GM23338 (cell line): ENCODE results near the gene STK4. TPM values are rescaled to one million over a fixed set of nuclear protein-coding genes. Genes with fewer than 3 reads are reported as not detected.

ENCODE experiments used
- ATAC-seq: fragments of 200-7000 bp; cut with Tn5 transposase; 3 replicates; pipeline ENCODE4 v1.9.1; 2020
- DNase-seq: peaks from one replicate; pipeline ENCODE4 v3.0.0-alpha.2; 2015; ENCODE audit warnings: low spot score
- H2AFZ ChIP-seq: fragments of 200-600 bp; sonication (generic); 2 replicates; pipeline ENCODE4 v1.8.0; 2016; ENCODE audit warnings: antibody characterized with exemption, mild to moderate bottlenecking, moderate library complexity
- H3F3A ChIP-seq: fragments of 200-600 bp; sonication (generic); replicated peaks from 2 replicates; pipeline ENCODE4 v1.8.0; 2017; ENCODE audit warnings: antibody characterized with exemption, mixed run types, low read depth
- H3K27ac ChIP-seq: fragments of 200-600 bp; sonication (generic); 2 replicates; pipeline ENCODE4 v1.6.1; 2016; ENCODE audit warnings: low read depth
- H3K27me3 ChIP-seq: fragments of 200-600 bp; sonication (generic); 2 replicates; pipeline ENCODE4 v1.8.0; 2016; ENCODE audit warnings: mild to moderate bottlenecking, mixed run types, moderate library complexity; ENCODE audit not compliant: insufficient read depth
- H3K36me3 ChIP-seq: fragments of 200-600 bp; sonication (generic); 2 replicates; pipeline ENCODE4 v1.8.0; 2016; ENCODE audit warnings: mild to moderate bottlenecking; ENCODE audit not compliant: insufficient read depth
- H3K4me1 ChIP-seq: fragments of 200-600 bp; sonication (generic); 2 replicates; pipeline ENCODE4 v1.8.0; 2016; ENCODE audit warnings: mild to moderate bottlenecking, moderate library complexity; ENCODE audit not compliant: insufficient read depth
- H3K4me2 ChIP-seq: fragments of 200-600 bp; sonication (generic); 2 replicates; pipeline ENCODE4 v1.7.1; 2017; ENCODE audit warnings: mixed run types
- H3K4me3 ChIP-seq: fragments of 200-600 bp; sonication (generic); 2 replicates; pipeline ENCODE4 v1.6.1; 2016; ENCODE audit warnings: mixed run types
- H3K79me2 ChIP-seq: fragments of 200-600 bp; sonication (generic); replicated peaks from 2 replicates; pipeline ENCODE4 v1.8.0; 2017; ENCODE audit warnings: mild to moderate bottlenecking; ENCODE audit not compliant: insufficient read depth
- H3K9me2 ChIP-seq: fragments of 200-600 bp; sonication (generic); 2 replicates; pipeline ENCODE4 v1.8.0; 2017; ENCODE audit not compliant: insufficient read depth
- H4K20me1 ChIP-seq: fragments of 200-600 bp; sonication (generic); replicated peaks from 2 replicates; pipeline ENCODE4 v1.8.0; 2017; ENCODE audit warnings: mild to moderate bottlenecking; ENCODE audit not compliant: insufficient read depth
- H3K27ac Mint-ChIP-seq: 2 replicates; pipeline ENCODE4 v1.8.0; 2020; ENCODE audit warnings: inconsistent platforms, mild to moderate bottlenecking, moderate library complexity, mixed read lengths
- H3K27me3 Mint-ChIP-seq: 3 replicates; pipeline ENCODE4 v1.8.0; 2022; ENCODE audit warnings: low read depth, mild to moderate bottlenecking, moderate library complexity, mixed read lengths, inconsistent platforms; ENCODE audit not compliant: insufficient read depth, poor library complexity
- H3K36me3 Mint-ChIP-seq: 3 replicates; pipeline ENCODE4 v1.8.0; 2021; ENCODE audit warnings: low read depth, mild to moderate bottlenecking, inconsistent platforms, moderate library complexity, mixed read lengths
- H3K4me1 Mint-ChIP-seq: 3 replicates; pipeline ENCODE4 v1.8.0; 2020; ENCODE audit warnings: mild to moderate bottlenecking, inconsistent platforms, mixed read lengths
- H3K4me3 Mint-ChIP-seq: 3 replicates; pipeline ENCODE4 v1.8.0; 2021; ENCODE audit warnings: moderate library complexity, mild to moderate bottlenecking, inconsistent platforms, mixed read lengths
- H3K9me3 Mint-ChIP-seq: 3 replicates; pipeline ENCODE4 v1.8.0; 2020; ENCODE audit warnings: moderate library complexity, mild to moderate bottlenecking, inconsistent platforms, mixed read lengths
- CREB1 ChIP-seq: fragments of 250-450 bp; sonication (Bioruptor Pico); IDR thresholded peaks from 2 replicates; pipeline ENCODE4 v1.5.0; 2020; ENCODE audit warnings: low read depth, mild to moderate bottlenecking, moderate library complexity
- CTCF ChIP-seq, 2 experiments: fragments of 200-600 bp in 1 of 2; sonication (generic) in 1 of 2; conservative IDR thresholded peaks; 2 replicates each; pipeline versions ENCODE4 v1.5.1 to v1.6.1; 2016 to 2017; ENCODE audit warnings: antibody characterized with exemption in 2 of 2, low read depth in 2 of 2, mild to moderate bottlenecking in 2 of 2, moderate library complexity in 1 of 2
- ETS1 ChIP-seq: IDR thresholded peaks from 2 replicates; pipeline ENCODE4 v1.6.1; 2016; ENCODE audit warnings: antibody characterized with exemption
- EZH2 ChIP-seq: fragments of 200-600 bp; sonication (generic); IDR thresholded peaks from one replicate; pipeline ENCODE4 v1.8.0; 2017; ENCODE audit warnings: antibody characterized with exemption, mild to moderate bottlenecking, low read depth; ENCODE audit not compliant: unreplicated experiment
- EZH2phosphoT487 ChIP-seq: fragments of 200-600 bp; sonication (generic); IDR thresholded peaks from one replicate; pipeline ENCODE4 v1.8.1; 2018; ENCODE audit warnings: antibody characterized with exemption; ENCODE audit not compliant: unreplicated experiment
- JUNB ChIP-seq: IDR thresholded peaks from one replicate; pipeline ENCODE4 v1.6.1; 2016; ENCODE audit warnings: antibody characterized with exemption; ENCODE audit not compliant: unreplicated experiment
- NANOG ChIP-seq: IDR thresholded peaks from 2 replicates; pipeline ENCODE4 v1.6.1; 2016; ENCODE audit warnings: antibody characterized with exemption, borderline replicate concordance
- POLR2AphosphoS5 ChIP-seq: IDR thresholded peaks from 2 replicates; pipeline ENCODE4 v1.6.1; 2016; ENCODE audit warnings: antibody characterized with exemption, low read depth
- REST ChIP-seq: IDR thresholded peaks from one replicate; pipeline ENCODE4 v1.6.1; 2018; ENCODE audit warnings: antibody characterized with exemption; ENCODE audit not compliant: unreplicated experiment
- STAT1 ChIP-seq: IDR thresholded peaks from one replicate; pipeline ENCODE4 v1.6.1; 2016; ENCODE audit warnings: antibody characterized with exemption; ENCODE audit not compliant: unreplicated experiment
- ZNF114 ChIP-seq: fragments of 250-450 bp; sonication (Bioruptor Pico); IDR thresholded peaks from 2 replicates; pipeline ENCODE4 v1.5.0; 2020; ENCODE audit warnings: mild to moderate bottlenecking, moderate library complexity
- ZNF331 ChIP-seq: fragments of 250-450 bp; sonication (Bioruptor Pico); IDR thresholded peaks from 2 replicates; pipeline ENCODE4 v1.5.0; 2020; ENCODE audit warnings: low read depth, mild to moderate bottlenecking, moderate library complexity
- polyA plus RNA-seq: library from polyadenylated mRNA; unstranded; fragments of >200 nt; fragmentation: Nextera tagmentation; extraction: Ambion mirVana; gene quantifications from 2 replicates; pipeline ENCODE4 v1.2.1, GENCODE V29; 2016
- total RNA-seq: library from RNA; depleted of rRNA; stranded (reverse); fragments of >200 nt; shearing (Covaris generic); gene quantifications from 2 replicates; pipeline ENCODE4 v1.2.3, GENCODE V29; 2014

STK4 gene
- total and polyA plus RNA-seq, 2 experiments from 2014 or later, result 37.7 to 58.7 TPM

GRCh38 chr20:44921447-44921846 lies 44.9 kb upstream of the STK4 start:
- no peaks in the 10 kb centered on the region for H3K27me3 ChIP-seq
- Mint-ChIP-seq H3K27ac (no peak overlapping the region), H3K27me3 (peaks cover 2% of the 10 kb centered on the region), H3K36me3 (peaks cover 61% of the 10 kb centered on the region), H3K4me1 (no peaks in the 10 kb centered on the region; the same call in 2 of the 3 replicates), H3K4me3 (no peak overlapping the region), H3K9me3 (no peaks in the 10 kb centered on the region; the same call in 2 of the 3 replicates)
- ATAC-seq (no peak), DNase-seq (no peak)
- no peak overlapping the region for H3K4me3 ChIP-seq
- H4K20me1 ChIP-seq, result no peaks in the 10 kb centered on the region; the same call in 1 of the 2 replicates
- no peaks in the 10 kb centered on the region for H3K4me1 ChIP-seq
- no peak overlapping the region for H3K27ac ChIP-seq
- H2AFZ ChIP-seq, result no peak overlapping the region
- no peak for TF ChIP-seq ETS1
- TF ChIP-seq NANOG, result no peak
- no peak for TF ChIP-seq POLR2AphosphoS5
- no peak for TF ChIP-seq ZNF331
- no peak for TF ChIP-seq EZH2phosphoT487
- TF ChIP-seq ZNF114 (CRISPR knock-in tag), result no peak
- TF ChIP-seq EZH2, result no peak
- TF ChIP-seq CREB1 (CRISPR knock-in tag), result no peak
- TF ChIP-seq STAT1, result no peak
- TF ChIP-seq JUNB, result no peak
- no peak for TF ChIP-seq REST
- no peak for TF ChIP-seq CTCF (conservative IDR thresholded peaks at IDR 0.05; ENCODE audit: low read depth in 2 of 2)
- no peaks in the 10 kb centered on the region for H3F3A ChIP-seq
- peaks cover 23% of the 10 kb centered on the region for H3K36me3 ChIP-seq
- H3K9me2 ChIP-seq, result no peaks in the 10 kb centered on the region
- no peaks in the 10 kb centered on the region for H3K79me2 ChIP-seq
- H3K4me2 ChIP-seq, result no peak overlapping the region
